Measurements from ENCODE around the gene C2CD4D. TPM values are rescaled to one million over a fixed set of nuclear protein-coding genes. Genes with fewer than 3 reads are reported as not detected.

The C2CD4D gene
- total RNA-seq, 1 donor from 2014 or later: not detected

DNA sequence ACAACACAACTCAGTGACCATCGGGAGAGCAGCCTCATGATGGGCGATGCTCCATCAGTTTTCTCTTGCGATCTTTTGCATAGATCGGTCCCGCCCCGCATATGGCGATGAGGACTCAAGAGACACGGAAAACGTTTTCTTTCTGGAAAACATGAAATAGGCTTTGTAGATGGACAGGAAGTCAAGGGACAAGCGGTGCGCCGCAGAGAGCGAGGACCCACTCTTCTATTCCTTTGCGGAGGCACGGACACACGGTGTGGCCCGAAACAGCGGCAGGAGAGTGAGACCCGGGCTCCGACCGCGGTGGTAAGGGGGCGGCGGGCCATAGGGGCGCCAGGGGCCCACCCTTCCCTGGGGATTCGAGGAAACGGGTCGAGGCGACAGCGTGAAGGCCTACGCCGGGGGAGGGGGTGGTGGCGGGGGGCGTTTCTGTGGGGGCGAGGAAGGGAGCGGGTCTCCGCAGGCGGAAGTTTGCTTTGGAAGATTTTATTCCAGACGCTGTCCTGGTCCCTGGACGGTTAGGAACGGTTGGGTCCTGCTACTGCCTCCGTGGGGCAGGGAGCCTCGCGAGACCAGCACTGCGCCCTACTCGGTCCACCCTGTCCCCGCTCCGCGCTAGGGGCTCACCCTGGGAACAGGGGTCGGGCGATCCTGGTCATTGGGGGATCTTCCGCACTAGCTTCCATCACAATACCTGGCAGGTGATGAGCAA is 48.5 kb downstream of the C2CD4D start:
- DNase-seq (ENCODE audit: low spot score) (no peak), ATAC-seq (peak; percentile 9)

DNA sequence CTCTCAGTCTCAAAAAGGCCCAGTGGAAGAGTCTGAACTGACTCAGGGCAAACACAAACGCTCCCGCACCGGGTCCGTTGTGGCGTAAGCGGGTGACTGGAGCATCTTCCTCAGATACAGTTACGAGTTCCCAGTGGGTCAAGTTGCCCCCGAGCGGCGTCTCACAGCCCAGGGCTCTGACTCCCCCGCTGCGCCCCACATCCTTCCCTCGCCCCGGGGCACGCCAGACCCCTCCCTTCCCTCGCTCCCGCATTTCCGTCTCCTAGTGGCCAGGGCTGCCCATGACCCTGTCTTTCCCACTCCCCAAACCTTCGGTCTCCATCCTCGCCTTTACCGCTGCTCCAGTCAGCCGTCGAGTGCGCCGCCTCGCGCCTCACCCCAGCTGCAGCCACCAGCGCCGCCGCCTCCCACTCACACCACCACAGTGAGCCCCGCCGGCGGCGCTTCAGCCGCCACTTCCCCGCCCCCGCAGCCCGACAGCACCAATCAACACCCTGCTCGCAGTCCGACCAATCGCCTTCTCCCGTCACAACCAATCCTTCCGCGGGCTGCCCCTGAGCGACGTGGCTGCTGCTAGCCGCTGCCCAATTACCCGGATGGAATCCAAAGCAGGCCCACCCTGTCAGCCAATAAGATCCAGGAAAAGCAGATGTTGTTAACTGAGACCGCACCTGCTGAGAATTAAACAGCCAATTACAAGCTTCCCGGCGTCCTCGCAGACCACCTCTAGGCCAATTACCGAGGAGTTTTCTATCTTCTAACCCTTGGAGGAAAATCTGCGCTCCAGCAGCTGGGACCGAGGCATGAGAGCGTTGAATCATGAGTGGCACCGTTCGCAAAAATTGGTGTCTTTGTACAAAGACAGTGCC is 49.3 kb downstream of the C2CD4D start, which contains the start of gene TDRKH:
Gene TDRKH (minus strand): TSS at position 430 of the 869 bp plus-strand sequence. CDS start 7,478 bp downstream, outside the sequence.
- peak; percentile 98 for DNase-seq (ENCODE audit: low spot score)
- peak; percentile 97 for ATAC-seq

Other genes with a start within 250 kb of the C2CD4D start
- gene SNX27, start 227.8 kb downstream of the C2CD4D start, total RNA-seq: 15.6 TPM
- gene CELF3, start 123.0 kb downstream of the C2CD4D start, total RNA-seq: not detected
- gene RIIAD1, start 118.3 kb downstream of the C2CD4D start, total RNA-seq: not detected
- 26.3 TPM for gene MRPL9, start 76.3 kb downstream of the C2CD4D start, total RNA-seq
- 2.2 TPM for gene TDRKH, start 49.3 kb downstream of the C2CD4D start, total RNA-seq
- gene LINGO4, start 34.4 kb downstream of the C2CD4D start, total RNA-seq: 0.15 TPM
- gene RORC, start 8.0 kb downstream of the C2CD4D start, total RNA-seq: 32.1 TPM
- gene THEM5, start 13.9 kb upstream of the C2CD4D start, total RNA-seq: not detected
- gene THEM4, start 69.7 kb upstream of the C2CD4D start, total RNA-seq: 9.3 TPM
- 45.0 TPM for gene S100A10, start 154.0 kb upstream of the C2CD4D start, total RNA-seq
- 14.0 TPM for gene S100A11, start 197.2 kb upstream of the C2CD4D start, total RNA-seq
- not detected for gene TCHHL1, start 249.2 kb upstream of the C2CD4D start, total RNA-seq

All from left lobe of liver (tissue), 2 donors.